Endothelial cell of umbilical vein (primary cell): Measurements from ENCODE around the gene XYLT1. TPM values are rescaled to one million over a fixed set of nuclear protein-coding genes. Genes with fewer than 3 reads are reported as not detected.

Experiments
- BruUV-seq: library from RNA; stranded (reverse); fragments of 400-500 nt; replicated peaks from 2 replicates; lab custom pipeline; 2021; lab: Mats Ljungman, UMichigan
- CTCF ChIA-PET: fragments of 300-600, 350-600 bp; sonication (Branson Sonifier 250); formaldehyde crosslinking; loops from one replicate; lab custom pipeline; 2021; ENCODE audit warnings: antibody characterized with exemption, inconsistent platforms; lab: Charles Lee
- POLR2A ChIA-PET: fragments of 300-600, 350-600 bp; sonication (Branson Sonifier 250); formaldehyde crosslinking; loops from one replicate; lab custom pipeline; 2021; ENCODE audit warnings: antibody characterized with exemption, inconsistent platforms; lab: Charles Lee
- DNase-seq: peaks from one replicate; pipeline ENCODE4 v3.0.0-alpha.2; 2011; ENCODE audit warnings: low read depth, low spot score
- FAIRE-seq: peaks from 2 replicates; lab custom pipeline; 2011; peaks lifted over from hg19 to GRCh38; lab: Jason Lieb, UNC
- H2AFZ ChIP-seq: 2 replicates; pipeline ENCODE4 v1.6.0; 2012; ENCODE audit warnings: low read depth, low read length, control low read depth, inconsistent platforms
- H3K27ac ChIP-seq: 2 replicates; pipeline ENCODE4 v1.5.1; 2011; ENCODE audit warnings: low read depth, mild to moderate bottlenecking, control low read depth, low read length, moderate library complexity; ENCODE audit not compliant: insufficient read depth
- H3K27me3 ChIP-seq, 2 experiments: 2 replicates each; pipeline versions ENCODE4 v1.6.0 to v1.6.1; 2011; ENCODE audit warnings: low read length in 2 of 2, mixed read lengths in 1 of 2; ENCODE audit not compliant: control insufficient read depth in 2 of 2, insufficient read depth in 2 of 2
- H3K36me3 ChIP-seq, 2 experiments: 2 replicates in 1 of 2; 3 replicates in 1 of 2; pipeline ENCODE4 v1.5.1; 2011; ENCODE audit warnings: low read length in 2 of 2, mild to moderate bottlenecking in 1 of 2, moderate library complexity in 1 of 2; ENCODE audit not compliant: control insufficient read depth in 2 of 2, insufficient read depth in 2 of 2; ENCODE audit errors: extremely low read depth in 1 of 2
- H3K4me1 ChIP-seq: 3 replicates; pipeline ENCODE4 v1.5.1; 2011; ENCODE audit warnings: mild to moderate bottlenecking, low read length; ENCODE audit not compliant: control insufficient read depth, insufficient read depth; ENCODE audit errors: extremely low read depth
- H3K4me2 ChIP-seq: 2 replicates; pipeline ENCODE4 v1.6.1; 2011; ENCODE audit warnings: low read length, control low read depth, mixed read lengths; ENCODE audit not compliant: insufficient read depth
- H3K4me3 ChIP-seq, 3 experiments: fragments of 200-600 bp in 1 of 3; sonication (generic), shearing (Covaris generic) in 1 of 3; replicated peaks in 1 of 3; 2 replicates each; pipeline ENCODE4 v1.5.1; 2011 to 2016; ENCODE audit warnings: control low read depth in 3 of 3, low read length in 3 of 3, mild to moderate bottlenecking in 2 of 3, inconsistent platforms in 1 of 3, low read depth in 1 of 3, moderate library complexity in 1 of 3; ENCODE audit not compliant: insufficient read depth in 1 of 3
- H3K79me2 ChIP-seq: 2 replicates; pipeline ENCODE4 v1.6.0; 2012; ENCODE audit warnings: low read length, inconsistent platforms; ENCODE audit not compliant: control insufficient read depth, insufficient read depth
- H3K9ac ChIP-seq: replicated peaks from 2 replicates; pipeline ENCODE3; 2011; ENCODE audit warnings: low read length, control low read depth; ENCODE audit not compliant: insufficient read depth; ENCODE audit errors: extremely low read depth
- H3K9me1 ChIP-seq: replicated peaks from 3 replicates; pipeline ENCODE4 v1.6.0; 2011; ENCODE audit warnings: mild to moderate bottlenecking, low read length; ENCODE audit not compliant: control insufficient read depth, insufficient read depth; ENCODE audit errors: extremely low read depth
- H3K9me3 ChIP-seq: replicated peaks from 2 replicates; pipeline ENCODE4 v1.5.1; 2012; ENCODE audit warnings: low read length, inconsistent platforms; ENCODE audit not compliant: control insufficient read depth, insufficient read depth
- H4K20me1 ChIP-seq: replicated peaks from 2 replicates; pipeline ENCODE3; 2011; ENCODE audit warnings: mild to moderate bottlenecking, low read length; ENCODE audit not compliant: control insufficient read depth, insufficient read depth; ENCODE audit errors: extremely low read depth
- EZH2 ChIP-seq: IDR thresholded peaks from 2 replicates; pipeline ENCODE4 v1.6.1; 2012; ENCODE audit warnings: borderline replicate concordance, low read depth, mild to moderate bottlenecking, moderate library complexity, low read length, inconsistent platforms; ENCODE audit not compliant: severe bottlenecking
- GATA2 ChIP-seq: IDR thresholded peaks from 2 replicates; pipeline ENCODE4 v1.7.0; 2011; ENCODE audit warnings: low read depth, mild to moderate bottlenecking, moderate library complexity, mixed read lengths, low read length; ENCODE audit not compliant: insufficient read length, insufficient read depth
- POLR2A ChIP-seq: IDR thresholded peaks from 2 replicates; pipeline ENCODE4 v1.6.1; 2012; ENCODE audit warnings: low read depth, mild to moderate bottlenecking, control low read depth, low read length
- dilution Hi-C: fragments of 300-500 bp; cut with MboI; formaldehyde crosslinking; loops from one replicate; pipeline ENCODE4 v1.15.0; 2019; ENCODE audit warnings: low sequenced_read_pairs; ENCODE audit not compliant: extremely low pct_ligation_motif_present
- intact Hi-C: fragments of 100-400 bp; cut with micrococcal nuclease; formaldehyde crosslinking; loops from one replicate; pipeline ENCODE4 v1.10.0; 2022
- polyA plus RNA-seq, 4 experiments: library from polyadenylated mRNA; depleted of rRNA in 3 of 4; stranded (reverse) in 3 of 4; unstranded in 1 of 4; fragments of >200 nt; gene quantifications; 2 replicates each; pipeline versions ENCODE4 v1.2.1 to v1.2.3, GENCODE V29; 2011 to 2012; ENCODE audit warnings: missing spikeins in 1 of 4
- total RNA-seq: library from RNA; stranded (reverse); gene quantifications from 2 replicates; pipeline ENCODE4 v1.2.3, GENCODE V29; 2021
- TF ChIP-seq, protein P1 (sequence below): IDR thresholded peaks from 2 replicates; pipeline ENCODE4 v1.6.1; 2011; ENCODE audit not compliant: insufficient read depth, insufficient read length

The XYLT1 gene
- total and polyA plus RNA-seq, 2 donors (not counting 3 experiments of a cell fraction or from before 2014, with no cell fraction given), result 0.63 to 2.9 TPM

GRCh38 chr16:17461951-17462729 lies 8.6 kb downstream of the XYLT1 start:
- Histone ChIP-seq H3K9me1 (no peaks in the 10 kb centered on the region), H2AFZ (no peak overlapping the region), H3K36me3 (no peaks in the 10 kb centered on the region), H3K27me3 (no peaks in the 10 kb centered on the region), H4K20me1 (no peaks in the 10 kb centered on the region), H3K9ac (no peak overlapping the region), H3K79me2 (no peaks in the 10 kb centered on the region), H3K4me2 (no peak overlapping the region), H3K4me1 (no peaks in the 10 kb centered on the region), H3K9me3 (no peaks in the 10 kb centered on the region), H3K27ac (no peak overlapping the region), H3K4me3 (no peak overlapping the region)
- CTCF ChIA-PET, result no interaction called here
- no TSS peak for BruUV-seq
- DNase-seq (no peak), FAIRE-seq (no peak)
- dilution Hi-C loops, result no loop called here
- TF ChIP-seq EZH2, result no peak
- TF ChIP-seq POLR2A, result no peak
- TF ChIP-seq GATA2, result no peak
- intact Hi-C loops, result loop anchor here (10.0 kb wide), 2 partner anchors 107 to 157 kb away; no protein-coding TSS in a partner anchor
- POLR2A ChIA-PET, result no interaction called here

DNA sequence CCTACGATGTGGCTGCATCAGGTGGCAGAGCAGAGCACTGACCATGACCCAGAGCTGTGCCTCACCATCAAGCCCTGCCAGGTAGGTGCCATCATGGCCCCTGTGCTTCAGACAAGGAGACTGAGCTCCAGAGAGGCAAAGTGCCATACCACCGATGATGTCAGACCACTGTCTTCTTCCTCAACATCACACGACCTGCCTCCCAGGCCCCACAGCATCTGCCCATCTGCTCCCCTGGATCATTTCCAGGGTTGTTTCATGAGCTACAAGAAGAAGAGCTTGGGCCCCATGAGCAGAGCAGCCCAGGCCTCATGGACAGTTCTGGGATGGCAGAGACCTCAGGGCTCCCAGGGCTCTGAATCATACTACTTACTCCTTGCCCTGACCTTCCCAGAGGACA lies 9.9 kb downstream of the XYLT1 start:
- Histone ChIP-seq H3K9me3 (no peaks in the 10 kb centered on the region), H3K4me1 (no peaks in the 10 kb centered on the region), H3K79me2 (no peaks in the 10 kb centered on the region), H3K9ac (no peak overlapping the region), H3K9me1 (no peaks in the 10 kb centered on the region), H4K20me1 (no peaks in the 10 kb centered on the region), H3K27ac (no peak overlapping the region), H2AFZ (no peak overlapping the region), H3K4me2 (no peak overlapping the region), H3K27me3 (no peaks in the 10 kb centered on the region), H3K36me3 (no peaks in the 10 kb centered on the region), H3K4me3 (no peak overlapping the region)
- BruUV-seq, result no TSS peak
- intact Hi-C loops, result loop anchor here (10.0 kb wide), 2 partner anchors 106 to 156 kb away; no protein-coding TSS in a partner anchor
- FAIRE-seq (no peak), DNase-seq (no peak)
- CTCF ChIA-PET, result no interaction called here
- dilution Hi-C loops, result no loop called here
- TF ChIP-seq EZH2 (no peak), POLR2A (no peak)
- TF ChIP-seq, protein P1, sequence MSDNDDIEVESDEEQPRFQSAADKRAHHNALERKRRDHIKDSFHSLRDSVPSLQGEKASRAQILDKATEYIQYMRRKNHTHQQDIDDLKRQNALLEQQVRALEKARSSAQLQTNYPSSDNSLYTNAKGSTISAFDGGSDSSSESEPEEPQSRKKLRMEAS, result no peak
- POLR2A ChIA-PET, result no interaction called here
